Aortic smooth muscle cell (primary cell): ENCODE measurements around the gene ACSM4. TPM values are rescaled to one million over a fixed set of nuclear protein-coding genes. Genes with fewer than 3 reads are reported as not detected.

Experiments
- total RNA-seq: library from RNA; depleted of rRNA; stranded (reverse); fragments of >200 nt; gene quantifications from 2 replicates; pipeline ENCODE4 v1.2.3, GENCODE V29; 2014

ACSM4 gene, protein sequence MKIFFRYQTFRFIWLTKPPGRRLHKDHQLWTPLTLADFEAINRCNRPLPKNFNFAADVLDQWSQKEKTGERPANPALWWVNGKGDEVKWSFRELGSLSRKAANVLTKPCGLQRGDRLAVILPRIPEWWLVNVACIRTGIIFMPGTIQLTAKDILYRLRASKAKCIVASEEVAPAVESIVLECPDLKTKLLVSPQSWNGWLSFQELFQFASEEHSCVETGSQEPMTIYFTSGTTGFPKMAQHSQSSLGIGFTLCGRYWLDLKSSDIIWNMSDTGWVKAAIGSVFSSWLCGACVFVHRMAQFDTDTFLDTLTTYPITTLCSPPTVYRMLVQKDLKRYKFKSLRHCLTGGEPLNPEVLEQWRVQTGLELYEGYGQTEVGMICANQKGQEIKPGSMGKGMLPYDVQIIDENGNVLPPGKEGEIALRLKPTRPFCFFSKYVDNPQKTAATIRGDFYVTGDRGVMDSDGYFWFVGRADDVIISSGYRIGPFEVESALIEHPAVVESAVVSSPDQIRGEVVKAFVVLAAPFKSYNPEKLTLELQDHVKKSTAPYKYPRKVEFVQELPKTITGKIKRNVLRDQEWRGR
- not detected in 2 replicates for total RNA-seq

DNA sequence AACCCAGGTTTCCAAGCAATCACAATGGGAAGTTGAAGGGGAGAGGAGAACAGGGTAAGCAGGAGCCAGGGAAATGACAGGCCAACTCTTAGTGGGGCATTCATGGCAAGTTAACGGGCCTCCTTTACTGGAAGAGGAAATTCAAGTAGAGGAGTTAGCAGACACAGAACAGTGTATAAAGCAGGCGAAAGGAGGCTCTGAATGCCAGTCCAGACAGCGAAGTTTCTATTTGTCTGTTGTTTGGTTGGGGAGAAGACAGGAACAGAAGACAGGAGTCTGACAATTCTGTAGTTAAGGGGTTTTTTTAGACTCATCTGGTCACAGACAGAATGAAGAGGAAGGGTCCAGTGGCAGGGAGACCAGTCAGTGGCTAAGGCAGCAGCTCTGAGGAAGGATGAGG is at the start of gene ACSM4:
TSS of gene ACSM4 (plus strand) at position 301 of the 400 bp plus-strand sequence. CDS start 260 bp downstream, outside the sequence.

Other genes starting within 250 kb of the ACSM4 start
- gene C1S, start 243.4 kb upstream of the ACSM4 start, total RNA-seq, result 215 and 232 TPM in 2 replicates
- 69.8 and 146 TPM in 2 replicates for gene C1R, start 211.6 kb upstream of the ACSM4 start, total RNA-seq
- 24.4 and 38.4 TPM in 2 replicates for gene C1RL, start 194.9 kb upstream of the ACSM4 start, total RNA-seq
- 0.19 TPM in 1 of 2 replicates, not detected in the other for gene RBP5, start 175.2 kb upstream of the ACSM4 start, total RNA-seq
- 7.0 and 7.9 TPM in 2 replicates for gene CLSTN3, start 173.7 kb upstream of the ACSM4 start, total RNA-seq
- 18.0 and 21.4 TPM in 2 replicates for gene PEX5, start 114.4 kb upstream of the ACSM4 start, total RNA-seq
- gene CD163L1, start 140.1 kb downstream of the ACSM4 start, total RNA-seq, result 0.68 and 3.6 TPM in 2 replicates
- under 0.01 TPM in 1 of 2 replicates, not detected in the other for gene CD163, start 199.7 kb downstream of the ACSM4 start, total RNA-seq